A673 (cell line): ENCODE results near the gene CCDC87.

ENCODE experiments used
- CTCF ChIP-seq: fragments of 300-800, 200-600 bp; sonication (generic); conservative IDR thresholded peaks from 2 replicates; pipeline ENCODE4 v1.5.1; 2017; ENCODE audit warnings: low read depth, mild to moderate bottlenecking, antibody characterized with exemption, low read length, moderate library complexity, mixed read lengths
- EZH2 ChIP-seq: fragments of 200-600 bp; sonication (generic); IDR thresholded peaks from 2 replicates; pipeline ENCODE4 v1.6.1; 2017; ENCODE audit warnings: borderline replicate concordance, low read depth, mild to moderate bottlenecking, mixed read lengths, antibody characterized with exemption, low read length; ENCODE audit not compliant: poor library complexity, severe bottlenecking

DNA sequence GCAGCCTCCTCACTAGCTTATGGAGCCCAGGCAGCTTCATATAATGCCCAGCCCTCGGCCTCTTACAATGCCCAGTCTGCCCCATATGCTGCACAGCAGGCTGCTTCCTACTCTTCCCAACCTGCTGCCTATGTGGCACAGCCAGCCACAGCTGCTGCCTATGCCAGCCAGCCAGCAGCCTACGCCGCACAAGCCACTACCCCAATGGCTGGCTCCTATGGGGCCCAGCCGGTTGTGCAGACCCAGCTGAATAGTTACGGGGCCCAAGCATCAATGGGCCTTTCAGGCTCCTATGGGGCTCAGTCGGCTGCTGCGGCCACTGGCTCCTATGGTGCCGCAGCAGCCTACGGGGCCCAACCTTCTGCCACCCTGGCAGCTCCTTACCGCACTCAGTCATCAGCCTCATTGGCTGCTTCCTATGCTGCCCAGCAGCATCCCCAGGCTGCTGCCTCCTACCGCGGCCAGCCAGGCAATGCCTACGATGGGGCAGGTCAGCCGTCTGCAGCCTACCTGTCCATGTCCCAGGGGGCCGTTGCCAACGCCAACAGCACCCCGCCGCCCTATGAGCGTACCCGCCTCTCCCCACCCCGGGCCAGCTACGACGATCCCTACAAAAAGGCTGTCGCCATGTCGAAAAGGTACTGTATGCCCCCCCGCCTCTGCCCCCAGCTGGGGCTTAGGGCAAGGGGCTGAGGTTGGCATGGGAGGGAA is 32.3 kb upstream of the CCDC87 start:
- TF ChIP-seq EZH2 (no peak), CTCF (no peak)
